GM23338 (cell line): Measurements from ENCODE around the gene GOLGA1. TPM values are rescaled to one million over a fixed set of nuclear protein-coding genes. Genes with fewer than 3 reads are reported as not detected.

ENCODE experiments used
- ATAC-seq: fragments of 200-7000 bp; cut with Tn5 transposase; 3 replicates; pipeline ENCODE4 v1.9.1; 2020
- DNase-seq: peaks from one replicate; pipeline ENCODE4 v3.0.0-alpha.2; 2015; ENCODE audit warnings: low spot score
- H2AFZ ChIP-seq: fragments of 200-600 bp; sonication (generic); 2 replicates; pipeline ENCODE4 v1.8.0; 2016; ENCODE audit warnings: antibody characterized with exemption, mild to moderate bottlenecking, moderate library complexity
- H3F3A ChIP-seq: fragments of 200-600 bp; sonication (generic); replicated peaks from 2 replicates; pipeline ENCODE4 v1.8.0; 2017; ENCODE audit warnings: antibody characterized with exemption, mixed run types, low read depth
- H3K27ac ChIP-seq: fragments of 200-600 bp; sonication (generic); 2 replicates; pipeline ENCODE4 v1.6.1; 2016; ENCODE audit warnings: low read depth
- H3K27me3 ChIP-seq: fragments of 200-600 bp; sonication (generic); 2 replicates; pipeline ENCODE4 v1.8.0; 2016; ENCODE audit warnings: mild to moderate bottlenecking, mixed run types, moderate library complexity; ENCODE audit not compliant: insufficient read depth
- H3K36me3 ChIP-seq: fragments of 200-600 bp; sonication (generic); 2 replicates; pipeline ENCODE4 v1.8.0; 2016; ENCODE audit warnings: mild to moderate bottlenecking; ENCODE audit not compliant: insufficient read depth
- H3K4me1 ChIP-seq: fragments of 200-600 bp; sonication (generic); 2 replicates; pipeline ENCODE4 v1.8.0; 2016; ENCODE audit warnings: mild to moderate bottlenecking, moderate library complexity; ENCODE audit not compliant: insufficient read depth
- H3K4me2 ChIP-seq: fragments of 200-600 bp; sonication (generic); 2 replicates; pipeline ENCODE4 v1.7.1; 2017; ENCODE audit warnings: mixed run types
- H3K4me3 ChIP-seq: fragments of 200-600 bp; sonication (generic); 2 replicates; pipeline ENCODE4 v1.6.1; 2016; ENCODE audit warnings: mixed run types
- H3K79me2 ChIP-seq: fragments of 200-600 bp; sonication (generic); replicated peaks from 2 replicates; pipeline ENCODE4 v1.8.0; 2017; ENCODE audit warnings: mild to moderate bottlenecking; ENCODE audit not compliant: insufficient read depth
- H3K9me2 ChIP-seq: fragments of 200-600 bp; sonication (generic); 2 replicates; pipeline ENCODE4 v1.8.0; 2017; ENCODE audit not compliant: insufficient read depth
- H4K20me1 ChIP-seq: fragments of 200-600 bp; sonication (generic); replicated peaks from 2 replicates; pipeline ENCODE4 v1.8.0; 2017; ENCODE audit warnings: mild to moderate bottlenecking; ENCODE audit not compliant: insufficient read depth
- H3K27ac Mint-ChIP-seq: 2 replicates; pipeline ENCODE4 v1.8.0; 2020; ENCODE audit warnings: inconsistent platforms, mild to moderate bottlenecking, moderate library complexity, mixed read lengths
- H3K27me3 Mint-ChIP-seq: 3 replicates; pipeline ENCODE4 v1.8.0; 2022; ENCODE audit warnings: low read depth, mild to moderate bottlenecking, moderate library complexity, mixed read lengths, inconsistent platforms; ENCODE audit not compliant: insufficient read depth, poor library complexity
- H3K36me3 Mint-ChIP-seq: 3 replicates; pipeline ENCODE4 v1.8.0; 2021; ENCODE audit warnings: low read depth, mild to moderate bottlenecking, inconsistent platforms, moderate library complexity, mixed read lengths
- H3K4me1 Mint-ChIP-seq: 3 replicates; pipeline ENCODE4 v1.8.0; 2020; ENCODE audit warnings: mild to moderate bottlenecking, inconsistent platforms, mixed read lengths
- H3K4me3 Mint-ChIP-seq: 3 replicates; pipeline ENCODE4 v1.8.0; 2021; ENCODE audit warnings: moderate library complexity, mild to moderate bottlenecking, inconsistent platforms, mixed read lengths
- H3K9me3 Mint-ChIP-seq: 3 replicates; pipeline ENCODE4 v1.8.0; 2020; ENCODE audit warnings: moderate library complexity, mild to moderate bottlenecking, inconsistent platforms, mixed read lengths
- CREB1 ChIP-seq: fragments of 250-450 bp; sonication (Bioruptor Pico); IDR thresholded peaks from 2 replicates; pipeline ENCODE4 v1.5.0; 2020; ENCODE audit warnings: low read depth, mild to moderate bottlenecking, moderate library complexity
- EZH2 ChIP-seq: fragments of 200-600 bp; sonication (generic); IDR thresholded peaks from one replicate; pipeline ENCODE4 v1.8.0; 2017; ENCODE audit warnings: antibody characterized with exemption, mild to moderate bottlenecking, low read depth; ENCODE audit not compliant: unreplicated experiment
- EZH2phosphoT487 ChIP-seq: fragments of 200-600 bp; sonication (generic); IDR thresholded peaks from one replicate; pipeline ENCODE4 v1.8.1; 2018; ENCODE audit warnings: antibody characterized with exemption; ENCODE audit not compliant: unreplicated experiment
- JUNB ChIP-seq: IDR thresholded peaks from one replicate; pipeline ENCODE4 v1.6.1; 2016; ENCODE audit warnings: antibody characterized with exemption; ENCODE audit not compliant: unreplicated experiment
- NANOG ChIP-seq: IDR thresholded peaks from 2 replicates; pipeline ENCODE4 v1.6.1; 2016; ENCODE audit warnings: antibody characterized with exemption, borderline replicate concordance
- POLR2AphosphoS5 ChIP-seq: IDR thresholded peaks from 2 replicates; pipeline ENCODE4 v1.6.1; 2016; ENCODE audit warnings: antibody characterized with exemption, low read depth
- REST ChIP-seq: IDR thresholded peaks from one replicate; pipeline ENCODE4 v1.6.1; 2018; ENCODE audit warnings: antibody characterized with exemption; ENCODE audit not compliant: unreplicated experiment
- STAT1 ChIP-seq: IDR thresholded peaks from one replicate; pipeline ENCODE4 v1.6.1; 2016; ENCODE audit warnings: antibody characterized with exemption; ENCODE audit not compliant: unreplicated experiment
- ZNF114 ChIP-seq: fragments of 250-450 bp; sonication (Bioruptor Pico); IDR thresholded peaks from 2 replicates; pipeline ENCODE4 v1.5.0; 2020; ENCODE audit warnings: mild to moderate bottlenecking, moderate library complexity
- ZNF331 ChIP-seq: fragments of 250-450 bp; sonication (Bioruptor Pico); IDR thresholded peaks from 2 replicates; pipeline ENCODE4 v1.5.0; 2020; ENCODE audit warnings: low read depth, mild to moderate bottlenecking, moderate library complexity
- polyA plus RNA-seq: library from polyadenylated mRNA; unstranded; fragments of >200 nt; fragmentation: Nextera tagmentation; extraction: Ambion mirVana; gene quantifications from 2 replicates; pipeline ENCODE4 v1.2.1, GENCODE V29; 2016
- total RNA-seq: library from RNA; depleted of rRNA; stranded (reverse); fragments of >200 nt; shearing (Covaris generic); gene quantifications from 2 replicates; pipeline ENCODE4 v1.2.3, GENCODE V29; 2014
- TF ChIP-seq, protein P1 (sequence below), 2 experiments: fragments of 200-600 bp in 1 of 2; sonication (generic) in 1 of 2; conservative IDR thresholded peaks; 2 replicates each; pipeline versions ENCODE4 v1.5.1 to v1.6.1; 2016 to 2017; ENCODE audit warnings: antibody characterized with exemption in 2 of 2, low read depth in 2 of 2, mild to moderate bottlenecking in 2 of 2, moderate library complexity in 1 of 2
- TF ChIP-seq, protein P2 (sequence below): fragments of 250-450 bp; sonication (Bioruptor Pico); IDR thresholded peaks from 2 replicates; pipeline ENCODE4 v1.5.0; 2020; ENCODE audit warnings: mild to moderate bottlenecking, moderate library complexity
- TF ChIP-seq, protein P3 (sequence below): IDR thresholded peaks from 2 replicates; pipeline ENCODE4 v1.6.1; 2016; ENCODE audit warnings: antibody characterized with exemption

The GOLGA1 gene
- total and polyA plus RNA-seq, 2 experiments from 2014 or later, result 6.1 to 8.0 TPM

- H3K27ac Mint-ChIP-seq, result no peak overlapping the region
- H3K4me1 Mint-ChIP-seq, result peaks cover 13% of the 10 kb centered on the region
- Histone ChIP-seq H3K27ac (no peak overlapping the region), H3K79me2 (no peaks in the 10 kb centered on the region), H3K4me1 (peaks cover 9% of the 10 kb centered on the region), H3K9me2 (no peaks in the 10 kb centered on the region), H3K4me3 (no peak overlapping the region), H4K20me1 (peaks cover 3% of the 10 kb centered on the region; the same call in 1 of the 2 replicates), H3K27me3 (no peaks in the 10 kb centered on the region), H2AFZ (no peak overlapping the region), H3K36me3 (no peaks in the 10 kb centered on the region), H3K4me2 (no peak overlapping the region), H3F3A (0 out of 2 replicates have a peak, but pooled peaks cover 4% of the 10 kb centered on the region)
- no peak overlapping the region for H3K4me3 Mint-ChIP-seq
- no peak for DNase-seq
- H3K9me3 Mint-ChIP-seq, result no peaks in the 10 kb centered on the region
- ATAC-seq, result no peak
- H3K36me3 Mint-ChIP-seq, result peaks cover 4% of the 10 kb centered on the region; the same call in 2 of the 3 replicates
- H3K27me3 Mint-ChIP-seq, result peaks cover 8% of the 10 kb centered on the region
- TF ChIP-seq EZH2 (no peak), STAT1 (no peak), EZH2phosphoT487 (no peak), ZNF331 (CRISPR knock-in tag) (no peak), JUNB (no peak), CREB1 (CRISPR knock-in tag) (no peak), NANOG (no peak), POLR2AphosphoS5 (no peak), ZNF114 (no peak), REST (no peak)
- TF ChIP-seq, protein P1, sequence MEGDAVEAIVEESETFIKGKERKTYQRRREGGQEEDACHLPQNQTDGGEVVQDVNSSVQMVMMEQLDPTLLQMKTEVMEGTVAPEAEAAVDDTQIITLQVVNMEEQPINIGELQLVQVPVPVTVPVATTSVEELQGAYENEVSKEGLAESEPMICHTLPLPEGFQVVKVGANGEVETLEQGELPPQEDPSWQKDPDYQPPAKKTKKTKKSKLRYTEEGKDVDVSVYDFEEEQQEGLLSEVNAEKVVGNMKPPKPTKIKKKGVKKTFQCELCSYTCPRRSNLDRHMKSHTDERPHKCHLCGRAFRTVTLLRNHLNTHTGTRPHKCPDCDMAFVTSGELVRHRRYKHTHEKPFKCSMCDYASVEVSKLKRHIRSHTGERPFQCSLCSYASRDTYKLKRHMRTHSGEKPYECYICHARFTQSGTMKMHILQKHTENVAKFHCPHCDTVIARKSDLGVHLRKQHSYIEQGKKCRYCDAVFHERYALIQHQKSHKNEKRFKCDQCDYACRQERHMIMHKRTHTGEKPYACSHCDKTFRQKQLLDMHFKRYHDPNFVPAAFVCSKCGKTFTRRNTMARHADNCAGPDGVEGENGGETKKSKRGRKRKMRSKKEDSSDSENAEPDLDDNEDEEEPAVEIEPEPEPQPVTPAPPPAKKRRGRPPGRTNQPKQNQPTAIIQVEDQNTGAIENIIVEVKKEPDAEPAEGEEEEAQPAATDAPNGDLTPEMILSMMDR (conservative IDR thresholded peaks at IDR 0.05; ENCODE audit: low read depth in 2 of 2), result no peak
- TF ChIP-seq, protein P2, sequence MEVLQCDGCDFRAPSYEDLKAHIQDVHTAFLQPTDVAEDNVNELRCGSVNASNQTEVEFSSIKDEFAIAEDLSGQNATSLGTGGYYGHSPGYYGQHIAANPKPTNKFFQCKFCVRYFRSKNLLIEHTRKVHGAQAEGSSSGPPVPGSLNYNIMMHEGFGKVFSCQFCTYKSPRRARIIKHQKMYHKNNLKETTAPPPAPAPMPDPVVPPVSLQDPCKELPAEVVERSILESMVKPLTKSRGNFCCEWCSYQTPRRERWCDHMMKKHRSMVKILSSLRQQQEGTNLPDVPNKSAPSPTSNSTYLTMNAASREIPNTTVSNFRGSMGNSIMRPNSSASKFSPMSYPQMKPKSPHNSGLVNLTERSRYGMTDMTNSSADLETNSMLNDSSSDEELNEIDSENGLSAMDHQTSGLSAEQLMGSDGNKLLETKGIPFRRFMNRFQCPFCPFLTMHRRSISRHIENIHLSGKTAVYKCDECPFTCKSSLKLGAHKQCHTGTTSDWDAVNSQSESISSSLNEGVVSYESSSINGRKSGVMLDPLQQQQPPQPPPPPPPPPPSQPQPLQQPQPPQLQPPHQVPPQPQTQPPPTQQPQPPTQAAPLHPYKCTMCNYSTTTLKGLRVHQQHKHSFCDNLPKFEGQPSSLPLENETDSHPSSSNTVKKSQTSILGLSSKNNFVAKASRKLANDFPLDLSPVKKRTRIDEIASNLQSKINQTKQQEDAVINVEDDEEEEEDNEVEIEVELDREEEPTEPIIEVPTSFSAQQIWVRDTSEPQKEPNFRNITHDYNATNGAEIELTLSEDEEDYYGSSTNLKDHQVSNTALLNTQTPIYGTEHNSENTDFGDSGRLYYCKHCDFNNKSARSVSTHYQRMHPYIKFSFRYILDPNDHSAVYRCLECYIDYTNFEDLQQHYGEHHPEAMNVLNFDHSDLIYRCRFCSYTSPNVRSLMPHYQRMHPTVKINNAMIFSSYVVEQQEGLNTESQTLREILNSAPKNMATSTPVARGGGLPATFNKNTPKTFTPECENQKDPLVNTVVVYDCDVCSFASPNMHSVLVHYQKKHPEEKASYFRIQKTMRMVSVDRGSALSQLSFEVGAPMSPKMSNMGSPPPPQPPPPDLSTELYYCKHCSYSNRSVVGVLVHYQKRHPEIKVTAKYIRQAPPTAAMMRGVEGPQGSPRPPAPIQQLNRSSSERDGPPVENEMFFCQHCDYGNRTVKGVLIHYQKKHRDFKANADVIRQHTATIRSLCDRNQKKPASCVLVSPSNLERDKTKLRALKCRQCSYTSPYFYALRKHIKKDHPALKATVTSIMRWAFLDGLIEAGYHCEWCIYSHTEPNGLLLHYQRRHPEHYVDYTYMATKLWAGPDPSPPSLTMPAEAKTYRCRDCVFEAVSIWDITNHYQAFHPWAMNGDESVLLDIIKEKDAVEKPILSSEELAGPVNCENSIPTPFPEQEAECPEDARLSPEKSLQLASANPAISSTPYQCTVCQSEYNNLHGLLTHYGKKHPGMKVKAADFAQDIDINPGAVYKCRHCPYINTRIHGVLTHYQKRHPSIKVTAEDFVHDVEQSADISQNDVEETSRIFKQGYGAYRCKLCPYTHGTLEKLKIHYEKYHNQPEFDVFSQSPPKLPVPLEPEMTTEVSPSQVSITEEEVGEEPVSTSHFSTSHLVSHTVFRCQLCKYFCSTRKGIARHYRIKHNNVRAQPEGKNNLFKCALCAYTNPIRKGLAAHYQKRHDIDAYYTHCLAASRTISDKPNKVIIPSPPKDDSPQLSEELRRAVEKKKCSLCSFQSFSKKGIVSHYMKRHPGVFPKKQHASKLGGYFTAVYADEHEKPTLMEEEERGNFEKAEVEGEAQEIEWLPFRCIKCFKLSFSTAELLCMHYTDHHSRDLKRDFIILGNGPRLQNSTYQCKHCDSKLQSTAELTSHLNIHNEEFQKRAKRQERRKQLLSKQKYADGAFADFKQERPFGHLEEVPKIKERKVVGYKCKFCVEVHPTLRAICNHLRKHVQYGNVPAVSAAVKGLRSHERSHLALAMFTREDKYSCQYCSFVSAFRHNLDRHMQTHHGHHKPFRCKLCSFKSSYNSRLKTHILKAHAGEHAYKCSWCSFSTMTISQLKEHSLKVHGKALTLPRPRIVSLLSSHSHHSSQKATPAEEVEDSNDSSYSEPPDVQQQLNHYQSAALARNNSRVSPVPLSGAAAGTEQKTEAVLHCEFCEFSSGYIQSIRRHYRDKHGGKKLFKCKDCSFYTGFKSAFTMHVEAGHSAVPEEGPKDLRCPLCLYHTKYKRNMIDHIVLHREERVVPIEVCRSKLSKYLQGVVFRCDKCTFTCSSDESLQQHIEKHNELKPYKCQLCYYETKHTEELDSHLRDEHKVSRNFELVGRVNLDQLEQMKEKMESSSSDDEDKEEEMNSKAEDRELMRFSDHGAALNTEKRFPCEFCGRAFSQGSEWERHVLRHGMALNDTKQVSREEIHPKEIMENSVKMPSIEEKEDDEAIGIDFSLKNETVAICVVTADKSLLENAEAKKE (CRISPR knock-in tag), result no peak
- TF ChIP-seq, protein P3, sequence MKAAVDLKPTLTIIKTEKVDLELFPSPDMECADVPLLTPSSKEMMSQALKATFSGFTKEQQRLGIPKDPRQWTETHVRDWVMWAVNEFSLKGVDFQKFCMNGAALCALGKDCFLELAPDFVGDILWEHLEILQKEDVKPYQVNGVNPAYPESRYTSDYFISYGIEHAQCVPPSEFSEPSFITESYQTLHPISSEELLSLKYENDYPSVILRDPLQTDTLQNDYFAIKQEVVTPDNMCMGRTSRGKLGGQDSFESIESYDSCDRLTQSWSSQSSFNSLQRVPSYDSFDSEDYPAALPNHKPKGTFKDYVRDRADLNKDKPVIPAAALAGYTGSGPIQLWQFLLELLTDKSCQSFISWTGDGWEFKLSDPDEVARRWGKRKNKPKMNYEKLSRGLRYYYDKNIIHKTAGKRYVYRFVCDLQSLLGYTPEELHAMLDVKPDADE, result no peak
Measured at GRCh38 chr9:124897570-124898460, 43.1 kb downstream of the GOLGA1 start.
